HepG2 (cell line): ENCODE data around the gene PIP5KL1. TPM values are rescaled to one million over a fixed set of nuclear protein-coding genes. Genes with fewer than 3 reads are reported as not detected.

ENCODE experiments used
- CENPT ChIP-seq: sonication (generic); formaldehyde crosslinking; IDR thresholded peaks from 2 replicates; pipeline ENCODE4 v1.8.0; 2022; ENCODE audit warnings: low read depth, mild to moderate bottlenecking, moderate library complexity, missing genetic modification reagents
- CREB1 ChIP-seq, 2 experiments: fragments of 450-650 bp in 1 of 2; IDR thresholded peaks; 2 replicates each; pipeline ENCODE4 v1.6.1; 2016 to 2017; ENCODE audit warnings: control low read depth in 1 of 2, mild to moderate bottlenecking in 1 of 2, missing compliant biosample characterization in 1 of 2, missing genetic modification characterization in 1 of 2
- DPF2 ChIP-seq: sonication (generic); formaldehyde crosslinking; IDR thresholded peaks from 2 replicates; pipeline ENCODE4 v1.4.0; 2020; ENCODE audit warnings: mild to moderate bottlenecking, low read depth, missing genetic modification reagents, borderline replicate concordance
- HOXD1 ChIP-seq: sonication (generic); formaldehyde crosslinking; IDR thresholded peaks from 2 replicates; pipeline ENCODE4 v1.5.0; 2020; ENCODE audit warnings: missing genetic modification reagents
- NCOR1 ChIP-seq: fragments of 200-600 bp; sonication (generic); IDR thresholded peaks from 2 replicates; pipeline ENCODE4 v1.7.0; 2017; ENCODE audit warnings: antibody characterized with exemption, low read length, borderline replicate concordance
- NFATC3 ChIP-seq: sonication (generic); formaldehyde crosslinking; IDR thresholded peaks from 2 replicates; pipeline ENCODE4 v1.5.1; 2020; ENCODE audit warnings: mild to moderate bottlenecking, missing genetic modification reagents
- NFE2L2 ChIP-seq: fragments of 150-350 bp; IDR thresholded peaks from 2 replicates; pipeline ENCODE4 v1.6.1; 2014; ENCODE audit warnings: low read length
- NFRKB ChIP-seq: fragments of 450-650 bp; IDR thresholded peaks from 2 replicates; pipeline ENCODE4 v1.6.1; 2017
- NR2F1 ChIP-seq, 2 experiments: fragments of 450-650 bp in 1 of 2; formaldehyde crosslinking in 1 of 2; IDR thresholded peaks; 2 replicates each; pipeline versions ENCODE4 v1.5.0 to v1.6.1; 2016 to 2020; ENCODE audit warnings: mild to moderate bottlenecking in 1 of 2, missing compliant biosample characterization in 1 of 2, missing genetic modification reagents in 1 of 2, moderate library complexity in 1 of 2
- REST ChIP-seq, 2 experiments: IDR thresholded peaks; 2 replicates each; pipeline ENCODE4 v1.6.1; 2011 to 2012; ENCODE audit warnings: low read length in 2 of 2, borderline replicate concordance in 1 of 2, low read depth in 1 of 2, mild to moderate bottlenecking in 1 of 2, moderate library complexity in 1 of 2
- SMARCC2 ChIP-seq: fragments of 450-650 bp; IDR thresholded peaks from 2 replicates; pipeline ENCODE4 v1.6.1; 2017; ENCODE audit warnings: antibody characterized with exemption, mild to moderate bottlenecking
- SMARCE1 ChIP-seq: fragments of 450-650 bp; IDR thresholded peaks from 2 replicates; pipeline ENCODE4 v1.6.1; 2017; ENCODE audit warnings: borderline replicate concordance
- STAG1 ChIP-seq: sonication (generic); formaldehyde crosslinking; IDR thresholded peaks from 2 replicates; pipeline ENCODE4 v1.4.0; 2020; ENCODE audit warnings: missing genetic modification reagents
- TIGD3 ChIP-seq: sonication (generic); formaldehyde crosslinking; IDR thresholded peaks from 2 replicates; pipeline ENCODE4 v1.5.1; 2020; ENCODE audit warnings: mild to moderate bottlenecking, missing genetic modification reagents, borderline replicate concordance
- TMF1 ChIP-seq: sonication (generic); formaldehyde crosslinking; IDR thresholded peaks from 2 replicates; pipeline ENCODE4 v1.8.1; 2022; ENCODE audit warnings: low read depth, missing genetic modification reagents
- YEATS2 ChIP-seq: sonication (generic); formaldehyde crosslinking; IDR thresholded peaks from 2 replicates; pipeline ENCODE4 v1.4.0; 2020; ENCODE audit warnings: missing genetic modification reagents, borderline replicate concordance
- ZMYM4 ChIP-seq: sonication (generic); formaldehyde crosslinking; IDR thresholded peaks from 2 replicates; pipeline ENCODE4 v1.8.1; 2023; ENCODE audit warnings: mild to moderate bottlenecking, missing genetic modification reagents
- ZNF317 ChIP-seq: sonication (generic); formaldehyde crosslinking; IDR thresholded peaks from 2 replicates; pipeline ENCODE4 v1.5.0; 2020; ENCODE audit warnings: mild to moderate bottlenecking, missing genetic modification reagents
- ZNF33B ChIP-seq: sonication (generic); formaldehyde crosslinking; IDR thresholded peaks from 2 replicates; pipeline ENCODE4 v1.5.1; 2020; ENCODE audit warnings: mild to moderate bottlenecking, missing genetic modification reagents
- ZNF468 ChIP-seq: sonication (generic); formaldehyde crosslinking; IDR thresholded peaks from 2 replicates; pipeline ENCODE4 v1.8.0; 2022; ENCODE audit warnings: mild to moderate bottlenecking, moderate library complexity, missing genetic modification reagents
- ZNF749 ChIP-seq: sonication (generic); formaldehyde crosslinking; IDR thresholded peaks from 2 replicates; pipeline ENCODE4 v1.8.0; 2022; ENCODE audit warnings: mild to moderate bottlenecking, missing genetic modification reagents, moderate library complexity, borderline replicate concordance
- ZNF761 ChIP-seq: sonication (generic); formaldehyde crosslinking; conservative IDR thresholded peaks from 2 replicates; pipeline ENCODE4 v1.4.0; 2020; ENCODE audit warnings: mild to moderate bottlenecking, missing genetic modification reagents
- polyA plus RNA-seq, 8 experiments: library from polyadenylated mRNA; depleted of rRNA in 3 of 8; stranded (reverse) in 7 of 8; unstranded in 1 of 8; fragments of >200 nt; fragmentation: Illumina TruSeq in 4 of 8; extraction: Trizol in 4 of 8; gene quantifications; 2 replicates each; pipeline versions ENCODE4 v1.2.1 to v1.2.3, GENCODE V29; 2011 to 2016; ENCODE audit warnings: low read depth in 4 of 8, missing spikeins in 1 of 8, mixed read lengths in 1 of 8; ENCODE audit not compliant: insufficient read depth in 1 of 8
- total RNA-seq, 5 experiments: library from RNA; depleted of rRNA; stranded (reverse); fragments of >200 nt; fragmentation: Illumina TruSeq; extraction: Trizol; gene quantifications; 2 replicates each; pipeline ENCODE4 v1.2.3, GENCODE V29; 2016; ENCODE audit warnings: low read depth in 1 of 5
- TF ChIP-seq, protein P1 (sequence below): sonication (generic); formaldehyde crosslinking; IDR thresholded peaks from 2 replicates; pipeline ENCODE4 v1.9.0; 2021; ENCODE audit warnings: missing genetic modification reagents, borderline replicate concordance

Gene PIP5KL1
- total and polyA plus RNA-seq, 2 of the 13 experiments (the other 11 are each of a cell fraction or from before 2014, with no cell fraction given): 0.20 to 0.49 TPM

DNA sequence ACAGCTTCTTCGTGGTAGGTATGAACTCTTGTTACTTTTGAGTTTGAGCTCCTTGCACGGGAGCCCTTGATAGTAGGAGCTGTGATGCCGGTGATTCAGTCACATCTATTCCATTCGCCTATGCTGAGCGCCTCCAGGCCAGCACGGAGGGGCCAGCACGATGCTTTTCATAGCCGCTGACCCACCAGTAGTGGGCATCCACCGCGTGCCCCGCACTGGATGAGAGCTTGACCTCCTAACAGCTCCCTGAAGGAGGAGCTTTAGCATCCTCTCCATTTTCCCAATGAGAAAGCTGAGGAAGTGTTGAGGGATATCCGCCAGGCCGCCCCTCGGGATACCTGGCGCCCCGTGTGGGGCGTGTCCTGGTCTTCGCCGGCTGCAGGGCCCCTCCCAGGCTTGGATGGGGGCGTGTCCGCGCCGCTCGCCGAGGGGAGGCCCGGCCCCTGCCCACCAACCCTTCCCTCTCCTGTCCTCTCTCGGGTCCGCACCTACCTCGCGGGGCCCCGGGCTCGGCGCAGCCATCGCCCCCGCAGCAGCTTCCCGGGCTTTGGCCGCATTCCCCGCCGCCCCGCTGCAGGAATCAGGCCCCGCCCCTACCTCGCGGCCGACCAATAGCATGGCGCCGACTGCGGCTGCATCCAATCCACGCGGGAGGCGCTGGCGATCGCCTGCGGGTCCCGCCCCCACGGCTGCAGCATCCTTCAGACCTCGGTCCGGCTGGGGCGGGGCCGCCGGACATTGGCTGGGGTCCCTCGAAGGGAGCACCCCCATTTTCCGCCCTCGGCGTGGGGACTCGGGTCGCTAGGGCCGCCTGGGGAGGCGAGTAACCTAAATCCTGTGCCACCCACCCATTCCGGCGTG, at the start of gene PIP5KL1 (continued):
- TF ChIP-seq CREB1 (IDR thresholded peaks at IDR 0.05): no peak
- no peak for TF ChIP-seq CREB1 (CRISPR knock-in tag; IDR thresholded peaks at IDR 0.05)
- TF ChIP-seq TMF1 (CRISPR knock-in tag): no peak
- no peak for TF ChIP-seq ZNF761 (CRISPR knock-in tag)
- no peak for TF ChIP-seq NCOR1
- no peak for TF ChIP-seq HOXD1
- TF ChIP-seq SMARCC2: no peak
- TF ChIP-seq, protein P1, sequence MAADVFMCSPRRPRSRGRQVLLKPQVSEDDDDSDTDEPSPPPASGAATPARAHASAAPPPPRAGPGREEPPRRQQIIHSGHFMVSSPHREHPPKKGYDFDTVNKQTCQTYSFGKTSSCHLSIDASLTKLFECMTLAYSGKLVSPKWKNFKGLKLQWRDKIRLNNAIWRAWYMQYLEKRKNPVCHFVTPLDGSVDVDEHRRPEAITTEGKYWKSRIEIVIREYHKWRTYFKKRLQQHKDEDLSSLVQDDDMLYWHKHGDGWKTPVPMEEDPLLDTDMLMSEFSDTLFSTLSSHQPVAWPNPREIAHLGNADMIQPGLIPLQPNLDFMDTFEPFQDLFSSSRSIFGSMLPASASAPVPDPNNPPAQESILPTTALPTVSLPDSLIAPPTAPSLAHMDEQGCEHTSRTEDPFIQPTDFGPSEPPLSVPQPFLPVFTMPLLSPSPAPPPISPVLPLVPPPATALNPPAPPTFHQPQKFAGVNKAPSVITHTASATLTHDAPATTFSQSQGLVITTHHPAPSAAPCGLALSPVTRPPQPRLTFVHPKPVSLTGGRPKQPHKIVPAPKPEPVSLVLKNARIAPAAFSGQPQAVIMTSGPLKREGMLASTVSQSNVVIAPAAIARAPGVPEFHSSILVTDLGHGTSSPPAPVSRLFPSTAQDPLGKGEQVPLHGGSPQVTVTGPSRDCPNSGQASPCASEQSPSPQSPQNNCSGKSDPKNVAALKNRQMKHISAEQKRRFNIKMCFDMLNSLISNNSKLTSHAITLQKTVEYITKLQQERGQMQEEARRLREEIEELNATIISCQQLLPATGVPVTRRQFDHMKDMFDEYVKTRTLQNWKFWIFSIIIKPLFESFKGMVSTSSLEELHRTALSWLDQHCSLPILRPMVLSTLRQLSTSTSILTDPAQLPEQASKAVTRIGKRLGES: no peak
- no peak for TF ChIP-seq TIGD3
- no peak for TF ChIP-seq ZNF749 (CRISPR knock-in tag)
- TF ChIP-seq DPF2: no peak
- no peak for TF ChIP-seq NFE2L2
- TF ChIP-seq SMARCE1: no peak
- no peak for TF ChIP-seq NFATC3 (CRISPR knock-in tag)
- no peak for TF ChIP-seq REST (IDR thresholded peaks at IDR 0.05; ENCODE audit: borderline replicate concordance in 1 of 2, low read depth in 1 of 2, low read length in 2 of 2)
- no peak for TF ChIP-seq ZMYM4
- no peak for TF ChIP-seq ZNF33B (CRISPR knock-in tag)
- no peak for TF ChIP-seq NR2F1 (CRISPR knock-in tag; IDR thresholded peaks at IDR 0.05)
- no peak for TF ChIP-seq YEATS2 (CRISPR knock-in tag)
- no peak for TF ChIP-seq STAG1 (CRISPR knock-in tag)
- no peak for TF ChIP-seq CENPT
- no peak for TF ChIP-seq NFRKB
- TF ChIP-seq ZNF317 (CRISPR knock-in tag): no peak
- no peak for TF ChIP-seq ZNF468
